GM12878 (cell line): ENCODE results near the gene GPR153.

ENCODE experiments used
- POLR2A ChIP-seq: IDR thresholded peaks from 2 replicates; pipeline ENCODE4 v1.6.1; 2011; ENCODE audit warnings: low read depth, mild to moderate bottlenecking, low read length
- POLR2AphosphoS5 ChIP-seq: IDR thresholded peaks from 2 replicates; pipeline ENCODE4 v1.6.1; 2011; ENCODE audit warnings: mild to moderate bottlenecking, low read length, inconsistent platforms
- TF ChIP-seq, protein P1 (sequence below), 3 experiments: IDR thresholded peaks in 2 of 3; conservative IDR thresholded peaks in 1 of 3; 2 replicates each; pipeline ENCODE4 v1.5.1; 2011; ENCODE audit warnings: low read depth in 3 of 3, low read length in 3 of 3, mild to moderate bottlenecking in 3 of 3, control low read depth in 2 of 3, moderate library complexity in 2 of 3, inconsistent platforms in 1 of 3, mixed read lengths in 1 of 3; ENCODE audit not compliant: control insufficient read depth in 2 of 3, insufficient read depth in 1 of 3; ENCODE audit errors: extremely low read depth in 1 of 3

DNA sequence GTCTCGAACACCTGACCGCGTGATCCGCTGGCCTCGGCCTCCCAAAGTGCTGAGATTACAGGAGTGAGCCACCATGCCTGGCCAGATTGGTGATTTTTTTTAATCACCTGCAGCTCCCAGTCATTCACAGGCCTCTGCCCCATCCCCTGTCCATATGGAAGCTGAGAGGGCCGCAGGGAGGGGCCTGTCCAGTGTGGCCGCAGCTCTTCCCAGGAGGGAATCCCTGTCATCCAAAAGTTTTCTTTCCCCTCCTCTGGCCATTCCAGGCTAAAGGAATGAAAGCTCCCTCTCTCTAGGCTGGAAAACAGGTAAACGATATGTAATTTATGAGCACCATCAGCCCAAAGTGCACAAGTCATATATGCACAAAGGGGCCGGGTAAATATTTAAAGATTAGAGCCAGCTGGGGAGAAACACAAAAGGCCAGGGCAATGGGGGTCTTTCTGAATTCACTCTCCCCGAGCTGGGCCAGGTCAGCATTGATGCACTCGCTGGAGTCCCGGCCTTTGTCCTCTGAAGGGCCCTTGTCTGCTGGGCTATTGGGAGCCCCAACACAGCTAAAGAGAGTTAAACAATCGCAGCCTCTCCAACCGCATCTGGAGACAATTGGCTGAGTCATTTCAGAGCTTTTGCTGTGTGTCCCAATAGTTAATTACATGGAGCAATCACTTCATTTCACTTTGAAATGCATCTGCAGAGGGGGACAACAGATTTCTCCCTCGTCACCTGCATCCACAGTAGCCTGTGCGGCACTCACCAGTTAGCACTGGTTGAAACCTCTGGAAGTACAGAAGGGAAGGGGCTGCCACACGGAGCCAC lies 20.7 kb downstream of the GPR153 start:
- TF ChIP-seq, protein P1, sequence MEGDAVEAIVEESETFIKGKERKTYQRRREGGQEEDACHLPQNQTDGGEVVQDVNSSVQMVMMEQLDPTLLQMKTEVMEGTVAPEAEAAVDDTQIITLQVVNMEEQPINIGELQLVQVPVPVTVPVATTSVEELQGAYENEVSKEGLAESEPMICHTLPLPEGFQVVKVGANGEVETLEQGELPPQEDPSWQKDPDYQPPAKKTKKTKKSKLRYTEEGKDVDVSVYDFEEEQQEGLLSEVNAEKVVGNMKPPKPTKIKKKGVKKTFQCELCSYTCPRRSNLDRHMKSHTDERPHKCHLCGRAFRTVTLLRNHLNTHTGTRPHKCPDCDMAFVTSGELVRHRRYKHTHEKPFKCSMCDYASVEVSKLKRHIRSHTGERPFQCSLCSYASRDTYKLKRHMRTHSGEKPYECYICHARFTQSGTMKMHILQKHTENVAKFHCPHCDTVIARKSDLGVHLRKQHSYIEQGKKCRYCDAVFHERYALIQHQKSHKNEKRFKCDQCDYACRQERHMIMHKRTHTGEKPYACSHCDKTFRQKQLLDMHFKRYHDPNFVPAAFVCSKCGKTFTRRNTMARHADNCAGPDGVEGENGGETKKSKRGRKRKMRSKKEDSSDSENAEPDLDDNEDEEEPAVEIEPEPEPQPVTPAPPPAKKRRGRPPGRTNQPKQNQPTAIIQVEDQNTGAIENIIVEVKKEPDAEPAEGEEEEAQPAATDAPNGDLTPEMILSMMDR (IDR thresholded peaks at IDR 0.05 in 2 of 3, conservative IDR thresholded peaks at IDR 0.05 in 1 of 3; ENCODE audit: control insufficient read depth in 2 of 3, extremely low read depth in 1 of 3, insufficient read depth in 1 of 3, low read depth in 3 of 3, low read length in 3 of 3) = no peak
- TF ChIP-seq POLR2A (no peak), POLR2AphosphoS5 (no peak)
